Mononuclear cell (primary cell): ENCODE data around the gene KLRD1. TPM values are rescaled to one million over a fixed set of nuclear protein-coding genes. Genes with fewer than 3 reads are reported as not detected.
"Not testable (repeated sequence)": the region's sequence is repeated elsewhere in the genome, so short reads cannot be mapped to it uniquely, and the experiment has no call there.

Experiments used
- H3K27me3 ChIP-seq: 2 replicates; pipeline ENCODE4 v1.6.0; 2011; ENCODE audit warnings: low read length, control low read depth; ENCODE audit not compliant: insufficient read depth
- H3K4me1 ChIP-seq: 2 replicates; pipeline ENCODE4 v1.5.1; 2011; ENCODE audit warnings: mild to moderate bottlenecking, low read length, control low read depth; ENCODE audit not compliant: insufficient read depth
- H3K4me3 ChIP-seq: 2 replicates; pipeline ENCODE4 v1.5.1; 2011; ENCODE audit warnings: mild to moderate bottlenecking, low read length, moderate library complexity
- H3K9me3 ChIP-seq: 2 replicates; pipeline ENCODE4 v1.5.1; 2011; ENCODE audit warnings: low read depth, mild to moderate bottlenecking, control low read depth, low read length
- total RNA-seq: library from RNA; depleted of rRNA; stranded (reverse); fragments of >200 nt; gene quantifications from one replicate; pipeline ENCODE4 v1.2.3, GENCODE V29; 2012

The KLRD1 gene
- total RNA-seq, 1 donor = 34.0 TPM

- peaks cover 39% of the 10 kb centered on the region for H3K4me1 ChIP-seq
- H3K27me3 ChIP-seq = no peaks in the 10 kb centered on the region
- no peak overlapping the region for H3K4me3 ChIP-seq
- no peaks in the 10 kb centered on the region for H3K9me3 ChIP-seq
Observed at GRCh38 chr12:10361084-10361483, 53.4 kb downstream of the KLRD1 start.

GRCh38 chr12:10361622-10362021 is 54.0 kb downstream of the KLRD1 start:
- Histone ChIP-seq H3K27me3 (no peaks in the 10 kb centered on the region), H3K4me3 (no peak overlapping the region), H3K4me1 (peaks cover 44% of the 10 kb centered on the region), H3K9me3 (no peaks in the 10 kb centered on the region)

GRCh38 chr12:10362325-10362724 is 54.7 kb downstream of the KLRD1 start:
- H3K27me3 ChIP-seq = no peaks in the 10 kb centered on the region

GRCh38 chr12:10362828-10363657 is 55.4 kb downstream of the KLRD1 start:
- Histone ChIP-seq H3K4me1 (peaks cover 48% of the 10 kb centered on the region), H3K27me3 (no peaks in the 10 kb centered on the region), H3K4me3 (no peak overlapping the region), H3K9me3 (no peaks in the 10 kb centered on the region)

More at GRCh38 chr12:10362325-10362724, 54.7 kb downstream of the KLRD1 start:
- H3K4me1 ChIP-seq = peaks cover 48% of the 10 kb centered on the region
- H3K4me3 ChIP-seq = no peak overlapping the region
- no peaks in the 10 kb centered on the region for H3K9me3 ChIP-seq

- Histone ChIP-seq H3K4me3 (no peak overlapping the region), H3K27me3 (no peaks in the 10 kb centered on the region), H3K4me1 (peaks cover 48% of the 10 kb centered on the region), H3K9me3 (no peaks in the 10 kb centered on the region)
Observed at GRCh38 chr12:10363658-10363913, 55.9 kb downstream of the KLRD1 start.

GRCh38 chr12:10363914-10364814 is 56.5 kb downstream of the KLRD1 start:
- Histone ChIP-seq H3K4me3 (peak overlapping the region; percentile 99), H3K4me1 (peaks cover 48% of the 10 kb centered on the region), H3K9me3 (no peaks in the 10 kb centered on the region), H3K27me3 (no peaks in the 10 kb centered on the region)

GRCh38 chr12:10364815-10365622 is 57.3 kb downstream of the KLRD1 start:
- Histone ChIP-seq H3K9me3 (no peaks in the 10 kb centered on the region), H3K4me1 (peaks cover 55% of the 10 kb centered on the region), H3K4me3 (peak overlapping the region; percentile 99), H3K27me3 (no peaks in the 10 kb centered on the region)

GRCh38 chr12:10365696-10366405 is 58.2 kb downstream of the KLRD1 start:
- Histone ChIP-seq H3K4me3 (peak overlapping the region; percentile 99), H3K4me1 (peaks cover 63% of the 10 kb centered on the region), H3K9me3 (no peaks in the 10 kb centered on the region)

GRCh38 chr12:10366875-10367274 is 59.2 kb downstream of the KLRD1 start:
- no peak overlapping the region for H3K4me3 ChIP-seq
- H3K4me1 ChIP-seq = peaks cover 70% of the 10 kb centered on the region
- H3K9me3 ChIP-seq = no peaks in the 10 kb centered on the region
- no peaks in the 10 kb centered on the region for H3K27me3 ChIP-seq

More at GRCh38 chr12:10365696-10366405, 58.2 kb downstream of the KLRD1 start:
- H3K27me3 ChIP-seq = no peaks in the 10 kb centered on the region

- not testable (repeated sequence) for H3K4me3 ChIP-seq
- peaks cover 72% of the 10 kb centered on the region for H3K4me1 ChIP-seq
Observed at GRCh38 chr12:10367714-10368113, 60.0 kb downstream of the KLRD1 start.

GRCh38 chr12:10368206-10369171 is 60.8 kb downstream of the KLRD1 start:
- Histone ChIP-seq H3K9me3 (no peaks in the 10 kb centered on the region), H3K4me1 (peaks cover 69% of the 10 kb centered on the region), H3K27me3 (no peaks in the 10 kb centered on the region), H3K4me3 (no peak overlapping the region)

More at GRCh38 chr12:10367714-10368113, 60.0 kb downstream of the KLRD1 start:
- not testable (repeated sequence) for H3K9me3 ChIP-seq, H3K27me3 ChIP-seq

GRCh38 chr12:10369557-10370415 is 62.1 kb downstream of the KLRD1 start:
- Histone ChIP-seq H3K4me3 (no peak overlapping the region), H3K27me3 (no peaks in the 10 kb centered on the region), H3K9me3 (no peaks in the 10 kb centered on the region), H3K4me1 (peaks cover 66% of the 10 kb centered on the region)
